HFFc6 (cell line): Measurements from ENCODE around the gene CLEC16A. TPM values are rescaled to one million over a fixed set of nuclear protein-coding genes. Genes with fewer than 3 reads are reported as not detected.

ENCODE experiments used
- DNase-seq: peaks from one replicate; pipeline ENCODE4 v3.0.0-alpha.2; 2018
- H3K27ac Mint-ChIP-seq: 2 replicates; pipeline ENCODE4 v1.8.0; 2020; ENCODE audit warnings: mild to moderate bottlenecking, mixed read lengths
- H3K27me3 Mint-ChIP-seq: 2 replicates; pipeline ENCODE4 v1.8.0; 2021; ENCODE audit warnings: mild to moderate bottlenecking, moderate library complexity, mixed read lengths; ENCODE audit not compliant: insufficient read depth
- H3K36me3 Mint-ChIP-seq: 2 replicates; pipeline ENCODE4 v1.8.0; 2021; ENCODE audit warnings: low read depth, mixed read lengths
- H3K4me1 Mint-ChIP-seq: 2 replicates; pipeline ENCODE4 v1.8.0; 2020; ENCODE audit warnings: low read depth, mixed read lengths
- H3K4me3 Mint-ChIP-seq: 2 replicates; pipeline ENCODE4 v1.8.0; 2020; ENCODE audit warnings: mild to moderate bottlenecking, moderate library complexity, mixed read lengths
- H3K9me3 Mint-ChIP-seq: 2 replicates; pipeline ENCODE4 v1.8.0; 2020; ENCODE audit warnings: mild to moderate bottlenecking, mixed read lengths
- CTCF ChIP-seq: fragments of 200-600 bp; sonication (generic); IDR thresholded peaks from 2 replicates; pipeline ENCODE4 v1.5.0; 2021; ENCODE audit warnings: antibody characterized with exemption, mild to moderate bottlenecking
- long read RNA-seq: library from polyadenylated mRNA; unstranded; transcript quantifications from one replicate; pipeline ENCODE4 v2.0.0, GENCODE V29; 2019
- total RNA-seq, 6 experiments: library from RNA; stranded (reverse); fragmentation: NEBNext Ultra II Directional; extraction: Animal tissue kit (Norgen Biotek cat#: 25700); gene quantifications; 2 replicates in 1 of 6; 3 replicates in 5 of 6; pipeline ENCODE4 v1.2.3, GENCODE V29; 2021

CLEC16A gene, protein sequence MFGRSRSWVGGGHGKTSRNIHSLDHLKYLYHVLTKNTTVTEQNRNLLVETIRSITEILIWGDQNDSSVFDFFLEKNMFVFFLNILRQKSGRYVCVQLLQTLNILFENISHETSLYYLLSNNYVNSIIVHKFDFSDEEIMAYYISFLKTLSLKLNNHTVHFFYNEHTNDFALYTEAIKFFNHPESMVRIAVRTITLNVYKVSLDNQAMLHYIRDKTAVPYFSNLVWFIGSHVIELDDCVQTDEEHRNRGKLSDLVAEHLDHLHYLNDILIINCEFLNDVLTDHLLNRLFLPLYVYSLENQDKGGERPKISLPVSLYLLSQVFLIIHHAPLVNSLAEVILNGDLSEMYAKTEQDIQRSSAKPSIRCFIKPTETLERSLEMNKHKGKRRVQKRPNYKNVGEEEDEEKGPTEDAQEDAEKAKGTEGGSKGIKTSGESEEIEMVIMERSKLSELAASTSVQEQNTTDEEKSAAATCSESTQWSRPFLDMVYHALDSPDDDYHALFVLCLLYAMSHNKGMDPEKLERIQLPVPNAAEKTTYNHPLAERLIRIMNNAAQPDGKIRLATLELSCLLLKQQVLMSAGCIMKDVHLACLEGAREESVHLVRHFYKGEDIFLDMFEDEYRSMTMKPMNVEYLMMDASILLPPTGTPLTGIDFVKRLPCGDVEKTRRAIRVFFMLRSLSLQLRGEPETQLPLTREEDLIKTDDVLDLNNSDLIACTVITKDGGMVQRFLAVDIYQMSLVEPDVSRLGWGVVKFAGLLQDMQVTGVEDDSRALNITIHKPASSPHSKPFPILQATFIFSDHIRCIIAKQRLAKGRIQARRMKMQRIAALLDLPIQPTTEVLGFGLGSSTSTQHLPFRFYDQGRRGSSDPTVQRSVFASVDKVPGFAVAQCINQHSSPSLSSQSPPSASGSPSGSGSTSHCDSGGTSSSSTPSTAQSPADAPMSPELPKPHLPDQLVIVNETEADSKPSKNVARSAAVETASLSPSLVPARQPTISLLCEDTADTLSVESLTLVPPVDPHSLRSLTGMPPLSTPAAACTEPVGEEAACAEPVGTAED
- 10 to 100 TPM; 19.4 to 23.2 (median 21.2) TPM for total RNA-seq
- long read RNA-seq, partial matches to known transcripts, result 1 of 10 reads
- long read RNA-seq, other reads (novel, unspliced or antisense), result 8 of 10 reads

- Mint-ChIP-seq H3K9me3 (no peaks in the 10 kb centered on the region), H3K36me3 (peaks cover 11% of the 10 kb centered on the region), H3K4me1 (peaks cover 77% of the 10 kb centered on the region), H3K27me3 (peaks cover 3% of the 10 kb centered on the region), H3K27ac (peak within 1 kb of the TSS; percentile 70), H3K4me3 (peak within 1 kb of the TSS; percentile 92)
- peak; percentile 57 for TF ChIP-seq CTCF
- peak; percentile 97 for DNase-seq
These were observed at the start of gene CLEC16A for GRCh38 chr16:10944249-10945064. Gene CLEC16A, plus strand, starts transcription at chr16:10944564. Its CDS starts 154 bp downstream, at chr16:10944718.

DNA sequence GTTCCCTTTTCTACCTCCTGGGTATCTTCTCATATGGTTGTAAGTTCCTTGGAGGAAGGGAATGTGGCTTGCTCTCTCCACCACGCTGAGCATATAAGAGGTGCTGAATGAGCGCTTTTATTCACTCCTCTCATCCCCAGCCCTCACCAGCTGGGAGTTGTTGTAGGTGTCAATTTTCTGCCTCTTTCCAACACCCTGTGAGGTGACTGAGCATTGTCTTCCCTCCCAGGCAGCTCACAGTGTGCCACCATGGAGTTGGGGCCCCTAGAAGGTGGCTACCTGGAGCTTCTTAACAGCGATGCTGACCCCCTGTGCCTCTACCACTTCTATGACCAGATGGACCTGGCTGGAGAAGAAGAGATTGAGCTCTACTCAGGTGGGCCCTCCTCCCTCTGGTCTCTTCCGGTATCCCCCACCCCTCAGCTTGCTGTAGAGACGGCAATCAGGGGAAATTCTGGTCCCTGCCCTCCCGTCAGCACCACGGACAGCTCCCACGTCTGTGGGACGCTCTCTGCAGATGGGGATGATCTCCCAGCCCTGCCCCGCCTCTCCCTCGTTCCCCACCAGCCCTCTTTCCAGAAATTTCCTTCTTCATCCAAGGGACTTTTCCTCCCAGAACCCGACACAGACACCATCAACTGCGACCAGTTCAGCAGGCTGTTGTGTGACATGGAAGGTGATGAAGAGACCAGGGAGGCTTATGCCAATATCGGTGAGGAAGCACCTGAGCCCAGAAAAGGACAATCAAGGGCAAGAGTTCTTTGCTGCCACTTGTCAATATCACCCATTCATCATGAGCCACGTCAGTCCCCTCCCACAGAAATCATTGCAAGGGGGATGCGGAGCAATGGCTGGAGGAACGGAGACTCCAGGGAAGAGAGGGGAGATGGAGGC lies 49.1 kb upstream of the CLEC16A start:
- no peaks in the 10 kb centered on the region for H3K9me3 Mint-ChIP-seq
- H3K4me3 Mint-ChIP-seq, result no peak overlapping the region
- no peak for DNase-seq
- H3K27me3 Mint-ChIP-seq, result peaks cover 24% of the 10 kb centered on the region
- H3K27ac Mint-ChIP-seq, result no peak overlapping the region
- no peaks in the 10 kb centered on the region for H3K36me3 Mint-ChIP-seq
- H3K4me1 Mint-ChIP-seq, result no peaks in the 10 kb centered on the region
- TF ChIP-seq CTCF, result no peak

GRCh38 chr16:10896165-10896564 lies 48.2 kb upstream of the CLEC16A start:
- Mint-ChIP-seq H3K9me3 (no peaks in the 10 kb centered on the region), H3K36me3 (no peaks in the 10 kb centered on the region), H3K4me1 (no peaks in the 10 kb centered on the region), H3K27ac (no peak overlapping the region), H3K4me3 (no peak overlapping the region), H3K27me3 (peaks cover 24% of the 10 kb centered on the region)
- TF ChIP-seq CTCF, result no peak
- DNase-seq, result no peak

GRCh38 chr16:10896723-10897122 lies 47.6 kb upstream of the CLEC16A start:
- DNase-seq, result no peak
- H3K27me3 Mint-ChIP-seq, result peaks cover 22% of the 10 kb centered on the region
- H3K36me3 Mint-ChIP-seq, result no peaks in the 10 kb centered on the region
- H3K27ac Mint-ChIP-seq, result no peak overlapping the region
- TF ChIP-seq CTCF, result no peak
- no peaks in the 10 kb centered on the region for H3K4me1 Mint-ChIP-seq
- H3K9me3 Mint-ChIP-seq, result no peaks in the 10 kb centered on the region
- H3K4me3 Mint-ChIP-seq, result no peak overlapping the region
